ENCODE data around the gene SEZ6L2. TPM values are rescaled to one million over a fixed set of nuclear protein-coding genes. Genes with fewer than 3 reads are reported as not detected.

SEZ6L2 gene
- total and polyA plus RNA-seq, 2 of the 13 experiments (the other 11 are each of a cell fraction or from before 2014, with no cell fraction given): 14.9 to 16.9 TPM

- no peak for TF ChIP-seq SKIL (CRISPR knock-in tag; IDR thresholded peaks at IDR 0.05; ENCODE audit: borderline replicate concordance)
- TF ChIP-seq CCDC6 (CRISPR knock-in tag; IDR thresholded peaks at IDR 0.05): no peak
- TF ChIP-seq PCBP1 (IDR thresholded peaks at IDR 0.05; ENCODE audit: borderline replicate concordance, low read depth, low read length): peak; percentile 74; the same call in 1 of the 2 replicates
- TF ChIP-seq CREB3 (CRISPR knock-in tag; IDR thresholded peaks at IDR 0.05): peak; percentile 99
- peak; percentile 98; the same call in 1 of the 2 replicates for TF ChIP-seq PBX3 (CRISPR knock-in tag; IDR thresholded peaks at IDR 0.05; ENCODE audit: borderline replicate concordance)
- TF ChIP-seq NAIF1 (CRISPR knock-in tag; IDR thresholded peaks at IDR 0.05; ENCODE audit: borderline replicate concordance): no peak; the same call in 1 of the 2 replicates
- TF ChIP-seq HDAC6 (IDR thresholded peaks at IDR 0.05; ENCODE audit: low read depth, low read length): no peak
- no peak; the same call in 1 of the 2 replicates for TF ChIP-seq TFAP4 (IDR thresholded peaks at IDR 0.05; ENCODE audit: borderline replicate concordance, low read depth)
- peak; percentile 75; the same call in 1 of the 2 replicates for TF ChIP-seq ZBTB7B (CRISPR knock-in tag; IDR thresholded peaks at IDR 0.05)
- TF ChIP-seq ZNF24 (IDR thresholded peaks at IDR 0.05): no peak
- peak; percentile 43; the same call in 1 of the 2 replicates for TF ChIP-seq GFI1 (CRISPR knock-in tag; IDR thresholded peaks at IDR 0.05; ENCODE audit: borderline replicate concordance)
- peak; percentile 92 for TF ChIP-seq ZNF275 (CRISPR knock-in tag; IDR thresholded peaks at IDR 0.05; ENCODE audit: borderline replicate concordance)
- peak; percentile 96 for TF ChIP-seq GPN1 (CRISPR knock-in tag; IDR thresholded peaks at IDR 0.05; ENCODE audit: borderline replicate concordance)
- TF ChIP-seq ZBTB21 (CRISPR knock-in tag; IDR thresholded peaks at IDR 0.05): no peak
- peak; percentile 7; the same call in 1 of the 2 replicates for TF ChIP-seq ATF2 (CRISPR knock-in tag; IDR thresholded peaks at IDR 0.05)
- no peak for TF ChIP-seq SP5 (CRISPR knock-in tag; IDR thresholded peaks at IDR 0.05; ENCODE audit: borderline replicate concordance, low read depth)
- TF ChIP-seq NONO (IDR thresholded peaks at IDR 0.05): no peak
- TF ChIP-seq NONO (CRISPR knock-in tag; conservative IDR thresholded peaks at IDR 0.05): no peak
- TF ChIP-seq ZFX (CRISPR knock-in tag; IDR thresholded peaks at IDR 0.05; ENCODE audit: low read depth): peak; percentile 69; the same call in 1 of the 2 replicates
- TF ChIP-seq SP1 (IDR thresholded peaks at IDR 0.05): no peak
- TF ChIP-seq SP1 (CRISPR knock-in tag; IDR thresholded peaks at IDR 0.05): no peak; the same call in 1 of the 2 replicates
- peak; percentile 86 for TF ChIP-seq ZNF160 (CRISPR knock-in tag; IDR thresholded peaks at IDR 0.05)
- TF ChIP-seq ZNF30 (CRISPR knock-in tag; IDR thresholded peaks at IDR 0.05): peak; percentile 90; the same call in 1 of the 2 replicates
Observed at GRCh38 chr16:29899516-29900101, at the start of gene SEZ6L2 (continued).

Data from HepG2 (cell line).